ENCODE measurements around the gene KIF21A.

The KIF21A gene

DNA sequence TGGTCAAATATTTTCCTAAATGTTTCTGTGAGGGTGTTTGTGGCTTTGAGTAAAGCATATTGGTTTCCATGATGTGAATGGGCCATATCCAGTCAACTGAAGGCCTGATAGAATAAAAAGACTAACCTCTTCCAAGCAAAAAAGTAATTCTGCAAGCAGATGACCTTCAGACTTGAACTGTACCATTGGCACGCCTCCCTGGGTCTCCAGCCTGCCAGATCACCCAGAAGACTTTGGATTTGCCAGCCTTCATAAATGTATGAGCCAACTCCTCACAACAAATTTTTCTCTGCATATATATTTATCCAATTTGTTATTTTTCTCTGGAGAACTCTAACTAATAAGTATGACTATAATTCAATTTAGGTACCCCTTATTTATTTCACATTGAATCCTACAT, 190.3 kb downstream of the KIF21A start:
- DNase-seq = no peak
